ENCODE results near the gene SEC14L1. TPM values are rescaled to one million over a fixed set of nuclear protein-coding genes. Genes with fewer than 3 reads are reported as not detected.

The SEC14L1 gene
- total RNA-seq, 1 donor from 2014 or later: 322 TPM

GRCh38 chr17:77163511-77164280 is 22.9 kb downstream of the SEC14L1 start:
- no peak for DNase-seq

- DNase-seq: peak; percentile 91
Measured at GRCh38 chr17:77164483-77165091, 23.8 kb downstream of the SEC14L1 start.

- DNase-seq: no peak
Measured at GRCh38 chr17:77165577-77165976, 24.8 kb downstream of the SEC14L1 start.

GRCh38 chr17:77167472-77168306 is 26.9 kb downstream of the SEC14L1 start:
- DNase-seq: no peak

- peak; percentile 56 for DNase-seq
Measured at GRCh38 chr17:77173104-77173503, 32.3 kb downstream of the SEC14L1 start.

- DNase-seq: peak; percentile 90
Measured at GRCh38 chr17:77174928-77175661, 34.3 kb downstream of the SEC14L1 start.

GRCh38 chr17:77177002-77177741 is 36.4 kb downstream of the SEC14L1 start:
- no peak for DNase-seq

GRCh38 chr17:77178050-77178449 is 37.3 kb downstream of the SEC14L1 start:
- DNase-seq: no peak

GRCh38 chr17:77178563-77178962 is 37.8 kb downstream of the SEC14L1 start:
- DNase-seq: no peak

- peak; percentile 42 for DNase-seq
Measured at GRCh38 chr17:77180503-77181357, 40.0 kb downstream of the SEC14L1 start.

- peak; percentile 65 for DNase-seq
Measured at GRCh38 chr17:77182205-77183172, 41.7 kb downstream of the SEC14L1 start.

- no peak for DNase-seq
Measured at GRCh38 chr17:77184474-77184873, 43.7 kb downstream of the SEC14L1 start.

GRCh38 chr17:77185137-77185536 is 44.4 kb downstream of the SEC14L1 start:
- DNase-seq: no peak

GRCh38 chr17:77186141-77186604 is 45.4 kb downstream of the SEC14L1 start:
- peak; percentile 17 for DNase-seq

GRCh38 chr17:77188084-77189066 is 47.6 kb downstream of the SEC14L1 start:
- peak; percentile 63 for DNase-seq

GRCh38 chr17:77189148-77189547 is 48.4 kb downstream of the SEC14L1 start:
- DNase-seq: no peak

GRCh38 chr17:77190576-77190975 is 49.8 kb downstream of the SEC14L1 start:
- DNase-seq: no peak

GRCh38 chr17:77191244-77191643 is 50.5 kb downstream of the SEC14L1 start:
- no peak for DNase-seq

Measured in dermis blood vessel endothelial cell (primary cell).